Neuronal stem cell (in vitro differentiated cells): ENCODE results near the gene KLHDC7A.

Experiments used
- DNase-seq: peaks from one replicate; pipeline ENCODE4 v3.0.0-alpha.2; 2013; ENCODE audit warnings: low spot score
- H2AFZ ChIP-seq: one replicate; pipeline ENCODE4 v1.6.1; 2013; ENCODE audit warnings: mild to moderate bottlenecking, low read length, inconsistent platforms
- H2AK5ac ChIP-seq: 2 replicates; pipeline ENCODE4 v1.6.1; 2013; ENCODE audit warnings: low read depth, mild to moderate bottlenecking, inconsistent platforms, low read length, moderate library complexity, mixed read lengths
- H2BK120ac ChIP-seq: 2 replicates; pipeline ENCODE4 v1.6.1; 2013; ENCODE audit warnings: low read depth, mild to moderate bottlenecking, inconsistent platforms, low read length, moderate library complexity, mixed read lengths
- H2BK12ac ChIP-seq: one replicate; pipeline ENCODE4 v1.6.1; 2013; ENCODE audit warnings: low read length, inconsistent platforms
- H2BK15ac ChIP-seq: 2 replicates; pipeline ENCODE4 v1.6.1; 2013; ENCODE audit warnings: mild to moderate bottlenecking, low read length, inconsistent platforms, mixed read lengths
- H2BK5ac ChIP-seq: one replicate; pipeline ENCODE4 v1.6.1; 2013; ENCODE audit warnings: inconsistent platforms, mild to moderate bottlenecking, low read length, moderate library complexity
- H3K14ac ChIP-seq: one replicate; pipeline ENCODE4 v1.6.1; 2013; ENCODE audit warnings: low read length, inconsistent platforms
- H3K18ac ChIP-seq: 2 replicates; pipeline ENCODE4 v1.6.1; 2013; ENCODE audit warnings: low read length, inconsistent platforms
- H3K23ac ChIP-seq: 2 replicates; pipeline ENCODE4 v1.6.1; 2013; ENCODE audit warnings: low read depth, mild to moderate bottlenecking, mixed read lengths, low read length, inconsistent platforms; ENCODE audit not compliant: poor library complexity
- H3K27ac ChIP-seq: replicated peaks from 3 replicates; pipeline ENCODE4 v1.5.1; 2013; ENCODE audit warnings: low read length, inconsistent platforms
- H3K27me3 ChIP-seq, 3 experiments: 2 replicates each; pipeline ENCODE4 v1.6.1; 2013; ENCODE audit warnings: low read length in 3 of 3, mild to moderate bottlenecking in 2 of 3, inconsistent platforms in 1 of 3, low read depth in 1 of 3, mixed read lengths in 1 of 3, moderate library complexity in 1 of 3; ENCODE audit not compliant: control insufficient read depth in 3 of 3, insufficient read depth in 3 of 3
- H3K36me3 ChIP-seq, 2 donors: replicated peaks in 1 of 2; 2 replicates each; pipeline ENCODE4 v1.6.1; 2013; ENCODE audit warnings: low read length in 2 of 2; ENCODE audit not compliant: control insufficient read depth in 2 of 2, insufficient read depth in 2 of 2
- H3K4ac ChIP-seq: 2 replicates; pipeline ENCODE4 v1.6.1; 2013; ENCODE audit warnings: inconsistent platforms, mild to moderate bottlenecking, low read length, moderate library complexity
- H3K4me1 ChIP-seq, 2 donors: 1 replicate in 1 of 2; 2 replicates in 1 of 2; pipeline ENCODE4 v1.6.1; 2013; ENCODE audit warnings: low read length in 2 of 2, low read depth in 1 of 2; ENCODE audit not compliant: control insufficient read depth in 2 of 2, insufficient read depth in 1 of 2
- H3K4me2 ChIP-seq: one replicate; pipeline ENCODE4 v1.6.1; 2013; ENCODE audit warnings: mild to moderate bottlenecking, low read length, inconsistent platforms; ENCODE audit not compliant: insufficient read depth, poor library complexity, severe bottlenecking
- H3K4me3 ChIP-seq, 2 donors: 2 replicates each; pipeline ENCODE4 v1.5.1; 2013; ENCODE audit warnings: low read length in 2 of 2, mild to moderate bottlenecking in 2 of 2, inconsistent platforms in 1 of 2, moderate library complexity in 1 of 2
- H3K79me1 ChIP-seq: one replicate; pipeline ENCODE4 v1.6.1; 2013; ENCODE audit warnings: low read depth, mild to moderate bottlenecking, inconsistent platforms, low read length, moderate library complexity
- H3K9ac ChIP-seq: one replicate; pipeline ENCODE4 v1.6.1; 2013; ENCODE audit warnings: mild to moderate bottlenecking, low read depth, low read length, inconsistent platforms; ENCODE audit not compliant: poor library complexity
- H3K9me3 ChIP-seq, 2 donors: replicated peaks in 1 of 2; 2 replicates each; pipeline versions ENCODE3 to v1.6.1; 2013; ENCODE audit warnings: low read length in 2 of 2, mild to moderate bottlenecking in 2 of 2, inconsistent platforms in 1 of 2, low read depth in 1 of 2, mixed read lengths in 1 of 2, moderate library complexity in 1 of 2; ENCODE audit not compliant: control insufficient read depth in 2 of 2, insufficient read depth in 1 of 2
- H4K8ac ChIP-seq: one replicate; pipeline ENCODE4 v1.6.1; 2013; ENCODE audit warnings: low read depth, mild to moderate bottlenecking, inconsistent platforms, low read length, moderate library complexity
- H4K91ac ChIP-seq: one replicate; pipeline ENCODE4 v1.6.1; 2013; ENCODE audit warnings: low read length, low read depth, mild to moderate bottlenecking, inconsistent platforms; ENCODE audit not compliant: poor library complexity
- WGBS, 2 donors: extraction: QIAGEN DNeasy Blood & Tissue Kit; methylation state at CpG; one replicate each; pipeline ENCODE4 v1.1.7; 2013; ENCODE audit warnings: missing lambda C conversion rate in 2 of 2, mixed read lengths in 1 of 2; ENCODE audit not compliant: insufficient read length in 2 of 2, insufficient replicate concordance in 1 of 2; ENCODE audit errors: extremely low coverage in 2 of 2; 5-methylcytosine and 5-hydroxymethylcytosine counted together

The KLHDC7A gene

DNA sequence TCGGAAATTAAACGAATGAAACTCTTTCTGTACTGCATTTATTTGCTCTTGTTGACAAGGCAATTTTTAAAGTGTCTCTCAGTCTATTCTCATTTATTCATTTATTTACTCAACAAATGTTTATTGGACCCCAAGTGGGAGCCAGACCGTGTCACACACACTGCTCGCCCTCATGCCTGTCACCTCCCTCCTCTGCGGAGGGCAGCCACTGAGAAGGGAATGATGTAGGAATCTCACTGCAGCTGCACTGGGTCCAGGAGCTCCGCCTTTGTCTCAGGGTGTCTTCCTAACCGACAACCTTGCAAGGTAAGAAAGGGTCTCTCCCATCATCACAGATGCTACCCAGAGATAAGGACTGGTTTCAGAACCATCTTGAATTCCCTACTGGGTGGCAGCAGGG lies 14.1 kb upstream of the KLHDC7A start:
- Histone ChIP-seq H4K91ac (no peak overlapping the region), H2BK15ac (no peak overlapping the region), H2AFZ (no peak overlapping the region), H2AK5ac (no peak overlapping the region), H3K27me3 (no peaks in the 10 kb centered on the region), H4K8ac (no peak overlapping the region), H3K9ac (no peak overlapping the region), H3K79me1 (no peaks in the 10 kb centered on the region), H3K23ac (no peak overlapping the region), H3K18ac (no peak overlapping the region), H3K27ac (no peak overlapping the region), H3K36me3 (no peaks in the 10 kb centered on the region), H3K14ac (no peak overlapping the region), H3K9me3 (no peaks in the 10 kb centered on the region), H3K4ac (no peak overlapping the region), H2BK12ac (no peak overlapping the region), H3K4me2 (no peak overlapping the region), H2BK120ac (peak overlapping the region; percentile 13), H2BK5ac (no peak overlapping the region), H3K4me3 (no peak overlapping the region), H3K4me1 (no peaks in the 10 kb centered on the region)
- no peak for DNase-seq
- WGBS, 2 donors = no CpG with 5 or more reads among the region's 7 CpGs

DNA sequence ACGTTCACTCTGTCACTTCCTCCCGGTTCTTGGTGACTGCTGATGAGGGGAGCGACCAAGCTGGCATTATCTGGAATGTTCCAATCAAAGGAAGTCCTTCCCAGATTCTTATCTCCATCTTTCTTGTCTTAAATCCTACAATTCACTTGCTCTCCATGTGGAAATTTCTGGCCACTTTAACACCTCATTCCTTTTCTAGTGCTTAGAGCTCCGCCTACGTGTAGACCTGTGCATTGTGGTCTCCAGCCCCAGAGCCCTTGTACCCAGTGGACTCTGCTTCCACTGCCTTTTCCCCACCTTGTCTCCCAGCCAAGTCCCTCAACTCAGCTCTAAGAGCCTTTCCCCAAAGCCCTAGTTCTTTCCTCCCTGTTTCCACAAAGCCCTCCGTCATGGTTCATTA lies 12.2 kb upstream of the KLHDC7A start:
- Histone ChIP-seq H3K4me2 (no peak overlapping the region), H2BK120ac (no peak overlapping the region), H3K4ac (no peak overlapping the region), H3K4me3 (no peak overlapping the region), H3K9ac (no peak overlapping the region), H3K27ac (no peak overlapping the region), H2BK5ac (no peak overlapping the region), H2BK15ac (no peak overlapping the region), H3K23ac (no peak overlapping the region), H2BK12ac (no peak overlapping the region), H3K36me3 (no peaks in the 10 kb centered on the region), H3K18ac (no peak overlapping the region), H3K14ac (no peak overlapping the region), H2AFZ (no peak overlapping the region), H3K27me3 (no peaks in the 10 kb centered on the region), H3K4me1 (peaks cover 0 to 3% of the 10 kb centered on the region in 2 donors), H4K8ac (no peak overlapping the region), H2AK5ac (no peak overlapping the region), H3K79me1 (no peaks in the 10 kb centered on the region), H3K9me3 (no peaks in the 10 kb centered on the region), H4K91ac (no peak overlapping the region)
- DNase-seq = no peak
- WGBS, 2 donors = no CpG with 5 or more reads among the region's 6 CpGs

DNA sequence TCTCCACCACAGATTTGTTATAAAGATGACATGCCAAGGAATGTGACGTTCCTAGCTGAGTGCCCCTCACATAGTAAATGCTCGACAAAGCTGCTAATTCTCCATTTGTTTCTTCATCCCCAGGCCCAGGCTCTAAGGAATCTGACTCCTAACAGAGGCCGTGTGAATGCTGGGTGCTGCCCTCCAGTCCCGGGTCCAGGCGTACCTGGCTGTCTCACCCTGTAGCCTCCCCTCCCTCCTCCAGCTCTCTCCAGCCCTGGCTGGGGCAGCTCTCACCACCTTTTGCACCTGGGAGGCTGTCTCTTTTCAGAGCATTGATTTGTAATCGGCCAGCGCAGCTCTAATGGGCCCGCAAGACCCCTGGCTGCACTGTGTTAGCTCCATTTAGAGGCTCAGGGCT lies 11.2 kb upstream of the KLHDC7A start:
- Histone ChIP-seq H2BK5ac (no peak overlapping the region), H2BK120ac (no peak overlapping the region), H4K91ac (no peak overlapping the region), H3K14ac (no peak overlapping the region), H3K36me3 (no peaks in the 10 kb centered on the region), H3K4me3 (no peak overlapping the region), H3K27me3 (no peaks in the 10 kb centered on the region), H3K79me1 (no peaks in the 10 kb centered on the region), H4K8ac (no peak overlapping the region), H3K9me3 (no peaks in the 10 kb centered on the region), H2BK15ac (no peak overlapping the region), H3K4me1 (peaks cover 0 to 3% of the 10 kb centered on the region in 2 donors), H3K4ac (no peak overlapping the region), H3K9ac (no peak overlapping the region), H2AK5ac (peak overlapping the region; percentile 40), H2AFZ (no peak overlapping the region), H3K4me2 (no peak overlapping the region), H3K18ac (peak overlapping the region; percentile 75), H2BK12ac (no peak overlapping the region), H3K27ac (no peak overlapping the region), H3K23ac (no peak overlapping the region)
- WGBS, 2 donors = no CpG with 5 or more reads among the region's 8 CpGs
- no peak for DNase-seq

DNA sequence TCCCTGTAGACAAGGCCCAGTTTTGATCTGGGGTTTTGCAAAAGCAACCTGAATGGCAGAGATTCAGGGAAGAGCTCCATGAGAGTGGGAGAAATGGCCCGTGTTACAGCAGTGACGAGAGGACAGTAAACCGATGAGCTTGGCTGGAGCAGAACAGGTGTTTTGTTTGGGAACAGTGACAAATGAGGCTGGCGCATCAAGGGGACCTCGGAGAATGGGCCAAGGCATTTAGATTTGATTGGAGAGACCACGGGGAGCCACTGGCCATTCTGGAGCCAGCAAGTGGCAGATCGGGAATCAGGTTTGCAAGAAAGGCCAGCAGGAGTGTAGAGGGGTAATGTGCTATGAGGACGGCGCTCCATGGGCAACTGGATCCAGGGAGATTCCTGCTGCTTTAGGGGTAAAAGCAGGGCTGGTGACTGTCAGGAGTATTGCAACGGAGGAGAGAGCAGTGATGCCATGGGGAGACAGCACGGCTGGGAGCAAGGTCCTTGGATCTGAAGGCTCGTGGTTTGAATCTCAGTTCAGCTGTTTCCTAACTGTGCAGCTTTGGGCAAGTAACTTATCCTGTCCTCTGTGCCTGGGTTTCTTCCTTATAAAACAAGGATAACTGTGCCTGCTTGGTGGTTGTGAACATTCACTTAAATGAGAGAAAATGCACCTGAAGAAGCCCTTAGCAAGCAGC lies 9.9 kb upstream of the KLHDC7A start:
- Histone ChIP-seq H3K14ac (no peak overlapping the region), H3K4me1 (peaks cover 0 to 5% of the 10 kb centered on the region in 2 donors), H2AFZ (no peak overlapping the region), H3K23ac (no peak overlapping the region), H3K36me3 (no peaks in the 10 kb centered on the region), H3K9me3 (no peaks in the 10 kb centered on the region), H3K18ac (no peak overlapping the region), H3K9ac (no peak overlapping the region), H4K8ac (no peak overlapping the region), H2BK12ac (no peak overlapping the region), H2AK5ac (no peak overlapping the region), H2BK15ac (no peak overlapping the region), H3K4ac (no peak overlapping the region), H3K4me3 (no peak overlapping the region), H3K79me1 (no peaks in the 10 kb centered on the region), H2BK5ac (no peak overlapping the region), H2BK120ac (no peak overlapping the region), H4K91ac (no peak overlapping the region), H3K4me2 (no peak overlapping the region), H3K27ac (no peak overlapping the region), H3K27me3 (no peaks in the 10 kb centered on the region)
- no CpG with 5 or more reads among the region's 12 CpGs for WGBS, 2 donors
- no peak for DNase-seq
